ENCODE results near the gene NDUFAF2. TPM values are rescaled to one million over a fixed set of nuclear protein-coding genes. Genes with fewer than 3 reads are reported as not detected.
"Not testable (repeated sequence)": the region's sequence is repeated elsewhere in the genome, so short reads cannot be mapped to it uniquely, and the experiment has no call there.

NDUFAF2 gene
- total RNA-seq, 4 donors from 2014 or later: 5.4 to 56.1 (median 7.3) TPM

GRCh38 chr5:61028382-61028781, 83.4 kb downstream of the NDUFAF2 start:
- no peak overlapping the region for H3K4me3 ChIP-seq
- H3K9me3 ChIP-seq: no peaks in the 10 kb centered on the region
- no peak for DNase-seq
- H3K27ac ChIP-seq: no peak overlapping the region
- H3K4me1 ChIP-seq: no peaks in the 10 kb centered on the region
- H3K36me3 ChIP-seq: no peaks in the 10 kb centered on the region
- TF ChIP-seq, protein P1, sequence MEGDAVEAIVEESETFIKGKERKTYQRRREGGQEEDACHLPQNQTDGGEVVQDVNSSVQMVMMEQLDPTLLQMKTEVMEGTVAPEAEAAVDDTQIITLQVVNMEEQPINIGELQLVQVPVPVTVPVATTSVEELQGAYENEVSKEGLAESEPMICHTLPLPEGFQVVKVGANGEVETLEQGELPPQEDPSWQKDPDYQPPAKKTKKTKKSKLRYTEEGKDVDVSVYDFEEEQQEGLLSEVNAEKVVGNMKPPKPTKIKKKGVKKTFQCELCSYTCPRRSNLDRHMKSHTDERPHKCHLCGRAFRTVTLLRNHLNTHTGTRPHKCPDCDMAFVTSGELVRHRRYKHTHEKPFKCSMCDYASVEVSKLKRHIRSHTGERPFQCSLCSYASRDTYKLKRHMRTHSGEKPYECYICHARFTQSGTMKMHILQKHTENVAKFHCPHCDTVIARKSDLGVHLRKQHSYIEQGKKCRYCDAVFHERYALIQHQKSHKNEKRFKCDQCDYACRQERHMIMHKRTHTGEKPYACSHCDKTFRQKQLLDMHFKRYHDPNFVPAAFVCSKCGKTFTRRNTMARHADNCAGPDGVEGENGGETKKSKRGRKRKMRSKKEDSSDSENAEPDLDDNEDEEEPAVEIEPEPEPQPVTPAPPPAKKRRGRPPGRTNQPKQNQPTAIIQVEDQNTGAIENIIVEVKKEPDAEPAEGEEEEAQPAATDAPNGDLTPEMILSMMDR (IDR thresholded peaks at IDR 0.05): no peak
- TF ChIP-seq POLR2A (IDR thresholded peaks at IDR 0.05): no peak
- H3K27me3 ChIP-seq: no peaks in the 10 kb centered on the region

DNA sequence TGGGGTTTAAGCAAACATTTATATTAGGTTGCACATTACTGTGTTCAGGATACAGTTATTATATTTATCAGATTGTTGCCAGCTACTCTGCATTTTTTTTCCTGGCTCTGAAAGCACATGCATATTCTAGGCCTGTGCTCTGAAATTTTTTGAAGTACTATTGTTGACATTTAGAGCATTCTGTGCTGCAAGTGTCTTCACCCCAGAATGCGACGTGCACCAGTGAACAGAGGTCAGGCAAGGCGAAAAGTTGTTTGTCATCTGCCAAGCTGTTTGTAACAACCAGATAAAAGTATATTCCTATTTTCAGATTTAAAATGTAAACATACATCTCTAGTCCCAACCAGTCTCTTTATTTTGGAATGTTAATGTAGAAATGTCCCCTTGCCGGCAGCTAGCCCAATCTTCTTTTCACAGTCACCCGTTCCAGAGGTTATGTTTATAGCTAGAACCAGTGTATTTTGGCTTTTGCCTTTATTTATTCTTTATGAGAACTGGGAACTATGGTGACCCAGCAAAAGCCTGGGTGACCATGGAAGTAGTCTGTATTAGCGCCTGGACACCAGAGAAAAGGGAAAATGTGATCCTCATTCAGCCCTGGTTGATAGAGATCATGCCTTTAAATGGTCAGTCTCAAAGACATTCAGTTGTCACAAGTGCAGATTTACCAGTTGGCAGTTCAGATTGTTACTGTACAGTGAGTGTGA, 84.6 kb downstream of the NDUFAF2 start:
- TF ChIP-seq POLR2A (IDR thresholded peaks at IDR 0.05): no peak
- TF ChIP-seq, protein P1 (IDR thresholded peaks at IDR 0.05): no peak
- no peaks in the 10 kb centered on the region for H3K4me1 ChIP-seq
- no peak overlapping the region for H3K4me3 ChIP-seq

DNA sequence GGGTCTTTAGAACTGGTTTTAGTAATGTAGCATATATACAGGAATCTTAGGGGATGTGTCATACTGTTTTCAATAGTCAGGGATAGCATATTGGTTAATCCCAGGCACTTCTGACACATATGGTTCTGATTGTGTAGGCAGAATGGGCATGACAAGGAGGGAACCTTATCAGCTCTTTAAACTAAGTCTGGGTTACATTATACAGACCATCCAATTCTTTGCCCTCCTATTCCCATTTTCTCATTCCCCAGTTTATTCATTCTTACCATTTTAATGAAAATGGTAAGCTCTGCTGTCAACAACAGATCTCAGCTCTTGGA, 85.1 kb downstream of the NDUFAF2 start:
- Histone ChIP-seq H3K36me3 (no peaks in the 10 kb centered on the region), H3K27ac (no peak overlapping the region), H3K9me3 (no peaks in the 10 kb centered on the region), H3K27me3 (no peaks in the 10 kb centered on the region), H3K4me3 (no peak overlapping the region), H3K4me1 (no peaks in the 10 kb centered on the region)
- no peak for TF ChIP-seq POLR2A (IDR thresholded peaks at IDR 0.05)
- TF ChIP-seq, protein P1 (IDR thresholded peaks at IDR 0.05): no peak
- DNase-seq: no peak

More for the DNA sequence above, 84.6 kb downstream of the NDUFAF2 start:
- Histone ChIP-seq H3K9me3 (no peaks in the 10 kb centered on the region), H3K27me3 (no peaks in the 10 kb centered on the region), H3K36me3 (no peaks in the 10 kb centered on the region), H3K27ac (no peak overlapping the region)
- no peak for DNase-seq

DNA sequence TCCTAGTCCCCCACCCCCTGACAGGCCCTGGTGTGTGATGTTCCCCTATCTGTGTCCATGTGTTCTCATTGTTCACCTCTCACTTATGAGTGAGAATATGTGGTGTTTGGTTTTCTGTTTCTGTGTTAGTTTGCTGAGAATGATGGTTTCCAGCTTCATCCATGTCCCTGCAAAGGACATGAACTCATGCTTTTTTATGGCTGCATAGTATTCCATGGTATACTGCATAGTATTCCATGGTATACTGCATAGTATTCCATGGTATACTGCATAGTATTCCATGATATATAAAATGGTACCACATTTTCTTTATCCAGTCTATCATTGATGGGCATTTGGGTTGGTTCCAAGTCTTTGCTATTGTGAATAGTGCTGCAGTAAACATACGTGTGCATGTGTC, 86.3 kb downstream of the NDUFAF2 start:
- DNase-seq, H3K4me3 ChIP-seq, H3K9me3 ChIP-seq, H3K27me3 ChIP-seq, H3K36me3 ChIP-seq, H3K4me1 ChIP-seq, H3K27ac ChIP-seq: not testable (repeated sequence)

DNA sequence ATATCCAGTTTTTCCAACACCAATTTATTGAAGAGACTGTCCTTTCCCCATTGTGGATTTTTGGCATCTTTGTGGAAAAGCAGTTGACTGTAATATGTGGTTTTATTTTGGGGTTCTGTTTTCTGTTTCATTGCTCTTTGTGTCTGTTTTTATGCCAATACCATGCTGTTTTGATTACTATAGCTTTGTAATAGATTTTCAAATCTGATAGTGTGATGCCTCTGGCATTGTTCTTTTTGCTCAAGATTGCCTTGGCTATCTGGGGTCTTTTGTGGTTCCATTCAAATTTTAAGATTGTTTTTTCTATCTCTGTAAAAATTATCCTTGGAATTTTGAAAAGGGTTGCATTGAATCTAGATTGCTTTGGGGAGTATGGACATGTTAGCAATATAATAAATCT, 99.5 kb downstream of the NDUFAF2 start:
- DNase-seq: no peak
- Histone ChIP-seq H3K27ac (no peak overlapping the region), H3K4me1 (no peaks in the 10 kb centered on the region), H3K27me3 (no peaks in the 10 kb centered on the region), H3K9me3 (no peaks in the 10 kb centered on the region), H3K4me3 (no peak overlapping the region), H3K36me3 (no peaks in the 10 kb centered on the region)
- no peak for TF ChIP-seq POLR2A (IDR thresholded peaks at IDR 0.05)
- TF ChIP-seq, protein P1 (IDR thresholded peaks at IDR 0.05): no peak

GRCh38 chr5:61047346-61047745, 102.3 kb downstream of the NDUFAF2 start:
- TF ChIP-seq POLR2A (IDR thresholded peaks at IDR 0.05): no peak
- TF ChIP-seq, protein P1 (IDR thresholded peaks at IDR 0.05): no peak
- H3K9me3 ChIP-seq: no peaks in the 10 kb centered on the region
- H3K4me1 ChIP-seq: peaks cover 0 to 14% (median 0%) of the 10 kb centered on the region in 4 donors
- H3K36me3 ChIP-seq: no peaks in the 10 kb centered on the region
- DNase-seq: no peak
- H3K27ac ChIP-seq: no peak overlapping the region
- H3K27me3 ChIP-seq: no peaks in the 10 kb centered on the region
- no peak overlapping the region for H3K4me3 ChIP-seq

Measured in Peyer's patch (tissue), 4 donors.